Peyer's patch (tissue), 4 donors: Measurements from ENCODE around the gene ARHGAP30.

Experiments used
- POLR2A ChIP-seq, 2 donors: fragments of 450-650 bp; IDR thresholded peaks; one replicate each; pipeline ENCODE4 v1.5.1; 2017; ENCODE audit warnings: antibody characterized with exemption in 2 of 2, mild to moderate bottlenecking in 2 of 2, moderate library complexity in 2 of 2
- TF ChIP-seq, protein P1 (sequence below), 6 experiments: fragments of 450-650 bp in 4 of 6; fragments of 200-600 bp in 2 of 6; sonication (generic) in 1 of 6; IDR thresholded peaks; one replicate each; pipeline ENCODE4 v1.5.1; 2017 to 2019; ENCODE audit warnings: antibody characterized with exemption in 6 of 6, mild to moderate bottlenecking in 3 of 6, moderate library complexity in 1 of 6

GRCh38 chr1:161017756-161018630 lies 51.7 kb downstream of the ARHGAP30 start:
- TF ChIP-seq, protein P1, sequence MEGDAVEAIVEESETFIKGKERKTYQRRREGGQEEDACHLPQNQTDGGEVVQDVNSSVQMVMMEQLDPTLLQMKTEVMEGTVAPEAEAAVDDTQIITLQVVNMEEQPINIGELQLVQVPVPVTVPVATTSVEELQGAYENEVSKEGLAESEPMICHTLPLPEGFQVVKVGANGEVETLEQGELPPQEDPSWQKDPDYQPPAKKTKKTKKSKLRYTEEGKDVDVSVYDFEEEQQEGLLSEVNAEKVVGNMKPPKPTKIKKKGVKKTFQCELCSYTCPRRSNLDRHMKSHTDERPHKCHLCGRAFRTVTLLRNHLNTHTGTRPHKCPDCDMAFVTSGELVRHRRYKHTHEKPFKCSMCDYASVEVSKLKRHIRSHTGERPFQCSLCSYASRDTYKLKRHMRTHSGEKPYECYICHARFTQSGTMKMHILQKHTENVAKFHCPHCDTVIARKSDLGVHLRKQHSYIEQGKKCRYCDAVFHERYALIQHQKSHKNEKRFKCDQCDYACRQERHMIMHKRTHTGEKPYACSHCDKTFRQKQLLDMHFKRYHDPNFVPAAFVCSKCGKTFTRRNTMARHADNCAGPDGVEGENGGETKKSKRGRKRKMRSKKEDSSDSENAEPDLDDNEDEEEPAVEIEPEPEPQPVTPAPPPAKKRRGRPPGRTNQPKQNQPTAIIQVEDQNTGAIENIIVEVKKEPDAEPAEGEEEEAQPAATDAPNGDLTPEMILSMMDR (IDR thresholded peaks at IDR 0.05) = no peak
- no peak for TF ChIP-seq POLR2A (IDR thresholded peaks at IDR 0.05)
